Pancreas (tissue), 10 donors: ENCODE data around the gene CFAP57. TPM values are rescaled to one million over a fixed set of nuclear protein-coding genes. Genes with fewer than 3 reads are reported as not detected.

Experiments used
- ATAC-seq, 4 donors: fragments of 200-7000 bp; cut with Tn5 transposase; one replicate each; pipeline versions ENCODE4 v1.8.0 to v1.9.1; 2020; ENCODE audit warnings: mild to moderate bottlenecking in 4 of 4, moderate library complexity in 4 of 4
- DNase-seq, 6 donors: peaks; one replicate each; pipeline ENCODE4 v3.0.0-alpha.2; 2020
- FAIRE-seq: peaks from 2 replicates; lab custom pipeline; 2012; peaks lifted over from hg19 to GRCh38; lab: Jason Lieb, UNC
- H3K27ac ChIP-seq, 4 donors: fragments of 200-600 bp; sonication (generic); 1 replicate in 3 of 4; 2 replicates in 1 of 4; pipeline versions ENCODE4 v1.5.0 to v1.8.0; 2020
- H3K27me3 ChIP-seq, 4 donors: fragments of 200-600 bp; one replicate each; pipeline ENCODE4 v1.8.0; 2021
- H3K36me3 ChIP-seq, 3 donors: fragments of 200-600 bp; sonication (generic) in 1 of 3; one replicate each; pipeline versions ENCODE4 v1.5.0 to v1.8.0; 2020 to 2021
- H3K4me1 ChIP-seq, 3 donors: fragments of 200-600 bp; one replicate each; pipeline ENCODE4 v1.8.0; 2021
- H3K4me3 ChIP-seq, 4 donors: fragments of 200-600 bp; sonication (generic) in 2 of 4; one replicate each; pipeline versions ENCODE4 v1.5.0 to v1.8.0; 2020 to 2021
- H3K9me3 ChIP-seq, 4 donors: fragments of 200-600 bp; one replicate each; pipeline ENCODE4 v1.8.0; 2021
- WGBS, 2 donors: extraction: QIAGEN DNeasy Blood & Tissue Kit; methylation state at CpG; one replicate each; pipeline ENCODE4 v1.1.7; 2013; 5-methylcytosine and 5-hydroxymethylcytosine counted together
- intact Hi-C, 3 donors: fragments of 100-400 bp; cut with DNase I; formaldehyde crosslinking; loops; one replicate each; pipeline versions ENCODE4 v1.11.1 to v1.14.2; 2022
- polyA plus RNA-seq, 2 donors: library from polyadenylated mRNA; stranded (reverse); fragments of 200-250 nt; gene quantifications; one replicate each; pipeline ENCODE4 v1.2.3, GENCODE V29; 2013
- total RNA-seq, 6 donors: library from RNA; stranded (reverse); fragmentation: NEBNext Ultra II Directional in 4 of 6; extraction: Animal tissue kit (Norgen Biotek cat#: 25700) in 4 of 6; gene quantifications; one replicate each; pipeline versions ENCODE4 v1.2.1 to v1.2.4, GENCODE V29; 2021 to 2023
- TF ChIP-seq, protein P1 (sequence below), 4 donors: fragments of 200-600 bp; sonication (generic) in 3 of 4; IDR thresholded peaks; one replicate each; pipeline versions ENCODE4 v1.5.0 to v1.8.0; 2021; ENCODE audit warnings: antibody characterized with exemption in 4 of 4
- donor health status: healthy with polysubstance abuse.
- donor health status: DM: no; HTN: no; CAD: no; lungs with moderate emphysema.
- donor health status: DM: no; HTN: no; CAD: no.
- donor health status: control.
- donor health status: control.
- donor health status: Bipolar disorder and iron deficiency.
- donor health status: DM: yes; HTN: yes; CAD: no.
- donor health status: DM: no; HTN: no; CAD: no.
- donor health status: DM: no; HTN: no; CAD: no.
- donor health status: DM: yes; HTN: yes; CAD: no.

The CFAP57 gene
- total and polyA plus RNA-seq, 8 donors, result 0.14 to 0.61 (median 0.21) TPM

GRCh38 chr1:43299101-43299500 is 127.0 kb downstream of the CFAP57 start:
- Histone ChIP-seq H3K27ac (no peak overlapping the region), H3K4me1 (peaks cover 12 to 14% (median 14%) of the 10 kb centered on the region in 3 donors), H3K36me3 (no peaks in the 10 kb centered on the region), H3K27me3 (no peaks in the 10 kb centered on the region), H3K4me3 (no peak overlapping the region), H3K9me3 (no peaks in the 10 kb centered on the region)
- DNase-seq (no peak), FAIRE-seq (no peak), ATAC-seq (no peak)
- intact Hi-C loops, result no loop called here
- TF ChIP-seq, protein P1, sequence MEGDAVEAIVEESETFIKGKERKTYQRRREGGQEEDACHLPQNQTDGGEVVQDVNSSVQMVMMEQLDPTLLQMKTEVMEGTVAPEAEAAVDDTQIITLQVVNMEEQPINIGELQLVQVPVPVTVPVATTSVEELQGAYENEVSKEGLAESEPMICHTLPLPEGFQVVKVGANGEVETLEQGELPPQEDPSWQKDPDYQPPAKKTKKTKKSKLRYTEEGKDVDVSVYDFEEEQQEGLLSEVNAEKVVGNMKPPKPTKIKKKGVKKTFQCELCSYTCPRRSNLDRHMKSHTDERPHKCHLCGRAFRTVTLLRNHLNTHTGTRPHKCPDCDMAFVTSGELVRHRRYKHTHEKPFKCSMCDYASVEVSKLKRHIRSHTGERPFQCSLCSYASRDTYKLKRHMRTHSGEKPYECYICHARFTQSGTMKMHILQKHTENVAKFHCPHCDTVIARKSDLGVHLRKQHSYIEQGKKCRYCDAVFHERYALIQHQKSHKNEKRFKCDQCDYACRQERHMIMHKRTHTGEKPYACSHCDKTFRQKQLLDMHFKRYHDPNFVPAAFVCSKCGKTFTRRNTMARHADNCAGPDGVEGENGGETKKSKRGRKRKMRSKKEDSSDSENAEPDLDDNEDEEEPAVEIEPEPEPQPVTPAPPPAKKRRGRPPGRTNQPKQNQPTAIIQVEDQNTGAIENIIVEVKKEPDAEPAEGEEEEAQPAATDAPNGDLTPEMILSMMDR (IDR thresholded peaks at IDR 0.05), result no peak

DNA sequence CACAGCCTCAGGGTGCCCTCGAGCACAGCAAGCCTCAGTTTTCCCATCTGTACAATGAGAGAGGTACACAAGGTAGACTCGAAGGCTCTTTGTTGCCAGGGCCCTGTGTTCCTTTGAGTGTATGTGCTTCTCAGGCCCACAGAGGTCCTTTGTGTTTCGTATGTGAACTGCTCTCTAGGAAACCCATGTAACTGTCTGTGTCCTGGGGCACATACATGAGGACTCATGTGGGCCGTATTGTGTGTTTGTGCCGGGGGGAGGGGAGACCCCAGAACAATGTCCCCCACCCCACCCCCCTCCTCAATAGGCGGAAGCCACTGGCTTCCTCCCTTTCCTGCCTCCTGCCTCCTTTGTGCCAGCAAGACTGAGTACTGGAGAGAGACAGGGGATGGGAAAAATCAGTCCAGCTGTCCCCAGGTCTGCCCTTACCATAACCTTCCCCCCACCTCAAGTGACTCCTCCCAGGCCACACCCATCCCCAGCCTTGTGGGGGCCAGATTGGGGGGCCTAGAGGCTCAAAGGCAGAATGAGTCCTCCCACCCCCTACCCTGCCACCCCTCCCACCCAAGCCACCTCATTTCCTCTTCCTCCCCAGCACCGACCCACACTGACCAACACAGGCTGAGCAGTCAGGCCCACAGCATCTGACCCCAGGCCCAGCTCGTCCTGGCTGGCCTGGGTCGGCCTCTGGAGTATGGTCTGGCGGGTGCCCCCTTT is 128.4 kb downstream of the CFAP57 start, which contains the start of gene TIE1:
TIE1 (plus strand) TSS at position 605 of the 717 bp plus-strand sequence; CDS start at position 695, 90 bp downstream.
- no peaks in the 10 kb centered on the region for H3K9me3 ChIP-seq
- no peak for FAIRE-seq
- peak in 1 of 6 donors; percentile 26 for DNase-seq
- 83 to 87% methylated on average over 10 of the region's 10 CpGs for WGBS, 2 donors
- H3K36me3 ChIP-seq, result no peaks in the 10 kb centered on the region
- ATAC-seq, result no peak
- intact Hi-C loops, result no loop called here
- no peaks in the 10 kb centered on the region for H3K27me3 ChIP-seq
- H3K27ac ChIP-seq, result no peak within 1 kb of the TSS
- TF ChIP-seq, protein P1 (IDR thresholded peaks at IDR 0.05), result no peak
- peaks cover 3 to 8% (median 6%) of the 10 kb centered on the region in 3 donors for H3K4me1 ChIP-seq
- no peak within 1 kb of the TSS for H3K4me3 ChIP-seq

- ATAC-seq, result no peak
- no peak for DNase-seq
- Histone ChIP-seq H3K36me3 (no peaks in the 10 kb centered on the region), H3K27ac (no peak overlapping the region), H3K9me3 (no peaks in the 10 kb centered on the region), H3K27me3 (no peaks in the 10 kb centered on the region), H3K4me1 (peaks cover 0 to 4% (median 0%) of the 10 kb centered on the region in 3 donors), H3K4me3 (no peak overlapping the region)
- intact Hi-C loops, result no loop called here
- TF ChIP-seq, protein P1 (IDR thresholded peaks at IDR 0.05), result no peak
- no peak for FAIRE-seq
- WGBS, 2 donors, result 83 to 84% methylated on average over 1 of the region's 1 CpG
Measured at GRCh38 chr1:43302201-43302600, 130.1 kb downstream of the CFAP57 start.

DNA sequence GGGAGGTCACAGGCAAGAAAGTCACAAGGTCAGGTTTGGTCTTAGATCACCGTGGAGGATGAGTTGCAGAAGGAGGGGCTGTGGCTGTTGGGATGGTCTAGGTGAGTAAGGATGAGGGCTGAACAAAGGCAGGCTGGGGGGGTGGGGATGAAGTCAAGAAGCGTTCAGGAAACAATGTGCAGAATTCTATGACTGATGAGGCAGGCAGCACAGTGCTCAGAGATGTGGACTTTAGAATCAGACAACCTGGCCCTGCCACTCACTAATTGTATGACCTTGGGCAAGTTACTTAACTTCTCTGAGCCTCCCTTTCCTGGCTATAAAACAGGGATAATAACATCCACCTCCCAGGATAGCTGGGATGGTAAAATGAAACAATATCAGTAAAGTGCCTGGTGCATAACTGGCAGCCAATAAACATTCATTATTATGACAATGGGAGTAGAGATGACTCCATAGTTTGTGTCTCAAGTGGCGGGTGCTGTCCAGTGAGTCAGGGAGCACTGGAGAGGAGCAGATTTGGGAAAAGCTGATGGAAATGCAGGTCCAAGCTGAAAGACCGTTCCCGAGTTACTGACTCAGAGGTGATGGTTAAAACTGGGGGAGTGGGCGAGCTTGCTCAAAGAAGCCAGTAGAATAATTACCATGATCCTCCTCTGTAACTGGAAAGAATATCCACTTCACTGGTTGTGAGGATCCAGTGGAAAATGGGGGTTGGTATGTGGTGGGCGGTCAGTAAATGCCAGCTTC is 130.8 kb downstream of the CFAP57 start:
- intact Hi-C loops, result no loop called here
- ATAC-seq (peak in 3 of 4 donors; percentile 16 to 59 (median 57)), FAIRE-seq (no peak), DNase-seq (peak in 2 of 6 donors; percentile 1 to 2)
- WGBS, 2 donors, result 69% methylated on average over 7 of the region's 7 CpGs
- Histone ChIP-seq H3K36me3 (no peaks in the 10 kb centered on the region), H3K27ac (no peak overlapping the region), H3K4me1 (peaks cover 0 to 4% (median 0%) of the 10 kb centered on the region in 3 donors), H3K27me3 (no peaks in the 10 kb centered on the region), H3K4me3 (no peak overlapping the region), H3K9me3 (no peaks in the 10 kb centered on the region)
- TF ChIP-seq, protein P1 (IDR thresholded peaks at IDR 0.05), result no peak
